ENCODE data around the gene CMIP.

- TF ChIP-seq, protein P1, sequence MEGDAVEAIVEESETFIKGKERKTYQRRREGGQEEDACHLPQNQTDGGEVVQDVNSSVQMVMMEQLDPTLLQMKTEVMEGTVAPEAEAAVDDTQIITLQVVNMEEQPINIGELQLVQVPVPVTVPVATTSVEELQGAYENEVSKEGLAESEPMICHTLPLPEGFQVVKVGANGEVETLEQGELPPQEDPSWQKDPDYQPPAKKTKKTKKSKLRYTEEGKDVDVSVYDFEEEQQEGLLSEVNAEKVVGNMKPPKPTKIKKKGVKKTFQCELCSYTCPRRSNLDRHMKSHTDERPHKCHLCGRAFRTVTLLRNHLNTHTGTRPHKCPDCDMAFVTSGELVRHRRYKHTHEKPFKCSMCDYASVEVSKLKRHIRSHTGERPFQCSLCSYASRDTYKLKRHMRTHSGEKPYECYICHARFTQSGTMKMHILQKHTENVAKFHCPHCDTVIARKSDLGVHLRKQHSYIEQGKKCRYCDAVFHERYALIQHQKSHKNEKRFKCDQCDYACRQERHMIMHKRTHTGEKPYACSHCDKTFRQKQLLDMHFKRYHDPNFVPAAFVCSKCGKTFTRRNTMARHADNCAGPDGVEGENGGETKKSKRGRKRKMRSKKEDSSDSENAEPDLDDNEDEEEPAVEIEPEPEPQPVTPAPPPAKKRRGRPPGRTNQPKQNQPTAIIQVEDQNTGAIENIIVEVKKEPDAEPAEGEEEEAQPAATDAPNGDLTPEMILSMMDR (IDR thresholded peaks at IDR 0.05), result no peak
- TF ChIP-seq EZH2 (IDR thresholded peaks at IDR 0.05), result no peak
Observed at GRCh38 chr16:81645925-81646324, 201.3 kb downstream of the CMIP start.

All from neural progenitor cell (in vitro differentiated cells).